ENCODE data around the gene TCAP.

DNA sequence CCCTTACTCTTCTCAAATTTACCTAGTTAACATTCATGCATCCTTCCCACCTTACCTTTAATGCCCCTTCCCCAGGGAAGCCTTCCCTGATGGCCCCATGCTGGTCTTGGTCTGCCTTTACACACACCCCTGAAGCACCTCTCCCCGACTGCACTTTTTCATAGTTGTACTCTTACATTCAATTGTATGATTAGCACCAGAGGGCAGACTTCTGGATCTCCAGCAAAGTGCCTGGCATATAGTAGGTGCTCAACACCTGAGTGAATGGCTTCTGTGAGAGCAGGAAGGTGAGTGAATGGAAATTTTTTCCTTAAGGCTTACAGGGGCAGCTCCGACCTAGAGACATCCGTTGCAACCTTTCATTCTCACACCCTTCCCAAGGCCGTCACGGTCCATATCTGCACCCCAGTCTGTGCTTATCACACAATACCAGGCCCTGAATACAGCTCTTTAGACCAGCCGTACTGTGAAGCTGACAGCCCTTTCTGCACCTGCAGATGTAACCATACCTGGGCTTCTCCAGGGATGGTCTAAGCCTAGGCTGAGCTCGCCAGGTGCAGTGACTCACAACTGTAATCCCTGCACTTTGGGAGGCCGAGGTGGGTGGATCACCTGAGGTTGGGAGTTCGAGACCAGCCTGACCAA is 18.3 kb downstream of the TCAP start:
- TF ChIP-seq EZH2 (IDR thresholded peaks at IDR 0.05; ENCODE audit: insufficient read depth, poor library complexity, severe bottlenecking): no peak
- no peak for TF ChIP-seq EZH2phosphoT487 (IDR thresholded peaks at IDR 0.05; ENCODE audit: insufficient read depth, low read depth)

Data from GM23248 (cell line).